Measurements from ENCODE around the gene MMP15.

DNA sequence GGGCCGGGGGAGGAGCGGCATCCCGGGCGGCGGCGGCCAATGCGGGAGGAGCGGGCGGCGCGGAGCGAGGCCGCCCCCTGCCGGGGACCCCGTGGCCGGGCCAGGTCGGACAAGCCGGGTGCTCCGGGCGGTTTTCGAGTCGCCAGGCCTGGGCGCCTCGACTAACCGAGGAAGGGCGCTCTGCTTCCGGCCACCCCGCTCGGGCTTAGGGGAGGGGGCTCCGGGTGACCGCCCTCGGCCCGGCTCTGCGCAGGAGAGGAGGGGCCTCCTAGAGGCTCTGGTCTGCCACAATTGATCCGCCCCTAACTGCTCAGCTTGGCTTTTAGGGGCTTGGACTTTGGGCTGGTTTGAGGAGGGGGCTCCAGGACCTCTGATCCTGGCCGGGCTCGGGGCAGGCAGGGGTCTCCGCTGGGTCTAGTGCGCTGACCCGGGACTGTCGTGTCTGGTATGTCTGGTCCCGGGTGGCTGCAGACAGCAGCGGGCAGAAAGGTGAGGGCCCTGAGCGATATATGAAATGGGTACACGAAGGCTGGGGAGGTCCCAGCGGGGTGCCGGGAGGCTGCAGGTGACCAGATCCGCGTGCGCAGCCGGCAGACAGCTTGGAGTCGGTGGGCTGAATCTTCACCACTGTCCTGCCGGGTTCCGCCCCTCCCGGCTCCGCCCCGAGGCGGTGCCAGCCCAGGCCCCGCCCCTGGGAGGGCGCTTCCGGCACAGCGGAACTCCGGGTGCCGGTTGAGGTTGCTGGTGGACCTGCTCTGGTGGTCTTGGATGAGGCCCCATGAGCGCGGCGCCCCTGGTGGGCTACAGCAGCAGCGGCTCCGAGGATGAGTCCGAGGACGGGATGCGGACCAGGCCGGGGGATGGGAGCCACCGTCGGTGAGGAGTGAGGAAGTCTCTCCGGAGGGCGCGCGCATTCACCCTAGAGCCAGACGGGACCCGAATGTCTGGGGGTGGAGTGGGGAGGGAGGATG is 24.6 kb upstream of the MMP15 start, which contains the start of gene USB1:
- TF ChIP-seq, protein P1, sequence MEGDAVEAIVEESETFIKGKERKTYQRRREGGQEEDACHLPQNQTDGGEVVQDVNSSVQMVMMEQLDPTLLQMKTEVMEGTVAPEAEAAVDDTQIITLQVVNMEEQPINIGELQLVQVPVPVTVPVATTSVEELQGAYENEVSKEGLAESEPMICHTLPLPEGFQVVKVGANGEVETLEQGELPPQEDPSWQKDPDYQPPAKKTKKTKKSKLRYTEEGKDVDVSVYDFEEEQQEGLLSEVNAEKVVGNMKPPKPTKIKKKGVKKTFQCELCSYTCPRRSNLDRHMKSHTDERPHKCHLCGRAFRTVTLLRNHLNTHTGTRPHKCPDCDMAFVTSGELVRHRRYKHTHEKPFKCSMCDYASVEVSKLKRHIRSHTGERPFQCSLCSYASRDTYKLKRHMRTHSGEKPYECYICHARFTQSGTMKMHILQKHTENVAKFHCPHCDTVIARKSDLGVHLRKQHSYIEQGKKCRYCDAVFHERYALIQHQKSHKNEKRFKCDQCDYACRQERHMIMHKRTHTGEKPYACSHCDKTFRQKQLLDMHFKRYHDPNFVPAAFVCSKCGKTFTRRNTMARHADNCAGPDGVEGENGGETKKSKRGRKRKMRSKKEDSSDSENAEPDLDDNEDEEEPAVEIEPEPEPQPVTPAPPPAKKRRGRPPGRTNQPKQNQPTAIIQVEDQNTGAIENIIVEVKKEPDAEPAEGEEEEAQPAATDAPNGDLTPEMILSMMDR (IDR thresholded peaks at IDR 0.05) = peak in 3 of 4 experiments; percentile 65 to 83 (median 73)
- TF ChIP-seq POLR2A (IDR thresholded peaks at IDR 0.05) (peak; percentile 61 to 75), EP300 (IDR thresholded peaks at IDR 0.05) (no peak)
